ENCODE measurements around the gene REM1.
"Not testable (repeated sequence)": the region's sequence is repeated elsewhere in the genome, so short reads cannot be mapped to it uniquely, and the experiment has no call there.

REM1 gene, protein sequence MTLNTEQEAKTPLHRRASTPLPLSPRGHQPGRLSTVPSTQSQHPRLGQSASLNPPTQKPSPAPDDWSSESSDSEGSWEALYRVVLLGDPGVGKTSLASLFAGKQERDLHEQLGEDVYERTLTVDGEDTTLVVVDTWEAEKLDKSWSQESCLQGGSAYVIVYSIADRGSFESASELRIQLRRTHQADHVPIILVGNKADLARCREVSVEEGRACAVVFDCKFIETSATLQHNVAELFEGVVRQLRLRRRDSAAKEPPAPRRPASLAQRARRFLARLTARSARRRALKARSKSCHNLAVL

DNA sequence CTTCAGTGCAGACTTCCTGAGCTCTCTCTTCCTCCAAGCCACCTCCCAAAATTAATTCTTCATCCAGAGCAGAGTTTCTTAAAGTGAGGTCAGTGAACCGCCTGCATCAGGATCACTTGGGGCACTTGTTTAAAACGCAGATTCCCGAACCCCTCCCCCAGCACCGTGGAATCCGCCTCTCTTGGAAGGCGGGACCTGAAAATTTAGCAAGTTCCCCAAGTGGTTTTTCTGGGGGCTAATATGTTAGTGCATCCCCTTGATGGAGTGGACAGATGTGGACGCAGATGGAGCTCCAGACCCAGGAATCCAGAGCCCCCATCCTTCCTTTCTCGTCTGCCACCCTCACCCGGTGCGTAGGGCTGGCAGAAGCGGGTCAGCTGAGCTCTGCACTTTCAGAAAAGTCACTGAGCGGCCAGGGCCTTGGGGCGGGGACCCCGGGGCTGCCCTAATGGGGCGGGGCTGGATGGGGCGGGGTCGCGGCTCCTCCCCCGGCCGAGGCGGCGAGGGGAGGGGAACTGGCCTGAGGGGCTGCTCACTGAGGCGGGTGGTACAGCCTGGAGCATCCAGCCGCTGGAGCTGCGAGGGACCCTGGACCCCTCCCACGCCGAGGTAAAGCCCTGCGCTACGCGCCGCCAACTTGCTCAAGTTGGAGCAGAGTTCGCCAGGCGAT, at the start of gene REM1, which contains the start of gene DEFB124:
REM1 (plus strand) TSS at position 531 of the 670 bp plus-strand sequence. CDS start 1,158 bp downstream, outside the sequence.
DEFB124 (minus strand) TSS at position 370 of the 670 bp plus-strand sequence. CDS start 2,114 bp downstream, outside the sequence.
- DNase-seq (ENCODE audit: low read depth, low spot score) = no peak

DNA sequence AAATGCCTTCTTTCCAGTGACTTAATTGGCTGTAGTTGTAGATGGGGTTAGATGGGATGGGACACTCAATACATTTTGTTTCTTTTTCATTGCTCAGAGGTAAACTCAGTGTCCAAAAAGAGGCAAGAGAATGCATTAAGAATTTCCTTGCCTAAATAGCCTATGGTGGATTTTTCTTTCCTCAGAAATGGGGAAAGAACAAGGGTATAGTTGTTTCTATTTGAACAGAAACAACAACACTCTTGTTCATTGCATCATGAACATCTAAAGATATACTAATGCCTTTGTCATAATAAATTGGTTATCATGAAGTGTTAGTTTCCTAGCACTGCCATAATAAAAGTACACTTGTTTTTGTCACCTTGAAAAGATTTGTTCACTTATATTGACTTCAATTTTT, 49.3 kb upstream of the REM1 start:
- DNase-seq (ENCODE audit: low read depth, low spot score) = no peak

- not testable (repeated sequence) for DNase-seq (ENCODE audit: low read depth, low spot score)
Measured at GRCh38 chr20:31426891-31427551, 48.1 kb upstream of the REM1 start.

- DNase-seq (ENCODE audit: low read depth, low spot score) = not testable (repeated sequence)
Measured at GRCh38 chr20:31427576-31427975, 47.5 kb upstream of the REM1 start.

DNA sequence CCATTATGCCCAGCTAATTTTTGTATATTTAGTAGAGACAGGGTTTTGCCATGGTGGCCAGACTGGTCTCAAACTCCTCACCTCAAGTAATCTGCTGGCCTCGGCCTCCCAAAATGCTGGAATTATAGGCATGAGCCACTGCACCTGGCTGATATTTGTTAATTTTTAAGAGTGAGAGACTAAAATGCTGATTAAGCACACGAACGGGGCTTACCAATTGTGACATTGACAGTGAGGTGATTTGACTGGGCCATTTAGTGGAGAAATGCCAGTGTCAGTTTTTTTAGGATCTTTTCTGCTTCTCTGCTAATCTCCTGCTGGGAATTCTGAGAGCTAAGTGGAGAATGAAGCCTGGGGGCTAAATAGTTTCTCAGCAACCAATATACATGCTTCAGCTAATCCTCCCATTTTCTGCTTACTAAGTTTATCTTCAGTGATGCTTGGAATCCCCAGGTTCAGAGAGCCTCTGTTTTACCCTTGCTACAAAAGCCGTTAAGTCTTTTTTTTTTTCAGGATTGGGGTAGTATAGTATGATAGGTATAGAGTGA, 44.4 kb upstream of the REM1 start:
- no peak for DNase-seq (ENCODE audit: low read depth, low spot score)

- DNase-seq (ENCODE audit: low read depth, low spot score) = no peak
Measured at GRCh38 chr20:31440012-31440659, 35.0 kb upstream of the REM1 start, which contains the start of gene DEFB123. Gene DEFB123 (plus strand): TSS chr20:31440632. CDS start chr20:31440699, 67 bp downstream.

DNA sequence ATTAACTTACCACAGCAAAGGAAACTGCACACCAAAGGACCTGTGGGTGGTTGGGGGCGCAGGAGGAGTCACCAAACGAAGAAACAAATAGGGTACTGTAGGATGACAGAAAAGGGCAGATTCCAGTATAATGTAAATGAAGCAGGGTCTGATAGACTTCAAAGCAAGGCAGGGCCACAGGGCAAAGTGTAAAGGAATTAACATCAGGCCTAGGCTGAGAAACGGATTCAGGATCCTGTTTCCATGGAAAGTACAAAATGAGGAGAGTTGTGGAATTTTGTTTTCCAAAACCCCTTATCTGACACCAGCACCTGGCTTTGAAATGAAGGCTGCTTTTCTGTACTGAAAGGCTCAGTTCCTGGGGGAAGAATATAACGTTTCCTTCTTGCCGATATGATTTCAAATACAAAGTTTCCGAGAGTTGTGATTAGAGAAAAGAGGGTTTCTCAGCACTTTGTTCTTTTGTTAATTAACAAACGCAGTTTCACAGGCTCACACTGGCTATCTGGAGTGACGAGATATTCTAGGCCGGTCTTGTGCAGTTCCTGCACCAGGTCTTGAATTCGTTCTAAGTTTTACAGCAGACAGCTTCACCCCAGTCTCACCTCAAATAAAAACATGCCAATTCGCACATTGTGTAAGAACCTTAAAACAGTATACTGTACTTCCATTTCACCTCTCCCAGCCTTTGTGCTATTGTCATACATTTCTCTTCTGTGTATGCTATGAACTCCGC, 28.8 kb upstream of the REM1 start:
- no peak for DNase-seq (ENCODE audit: low read depth, low spot score)

- DNase-seq (ENCODE audit: low read depth, low spot score) = no peak
Measured at GRCh38 chr20:31449511-31450414, 25.3 kb upstream of the REM1 start.

GRCh38 chr20:31452575-31452974, 22.5 kb upstream of the REM1 start:
- DNase-seq (ENCODE audit: low read depth, low spot score) = no peak

DNA sequence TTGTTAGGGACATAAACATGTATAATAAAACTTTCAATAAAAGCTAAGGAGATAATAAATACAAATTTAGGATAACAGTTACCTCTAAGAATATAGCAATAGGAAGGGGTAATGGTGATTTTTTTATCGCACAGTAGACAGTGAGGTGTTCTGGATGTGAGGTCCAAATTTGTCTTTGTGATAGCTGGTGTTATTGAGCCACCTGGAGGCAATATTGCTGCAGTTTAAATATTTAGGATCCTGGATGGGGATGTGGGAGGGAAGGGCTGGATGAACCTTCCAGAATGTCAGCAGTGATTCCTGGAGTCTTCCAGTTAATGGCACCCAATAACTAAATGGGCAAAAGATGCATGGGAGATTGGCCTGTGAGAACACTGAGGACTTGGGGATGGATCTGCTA, 20.7 kb upstream of the REM1 start:
- DNase-seq (ENCODE audit: low read depth, low spot score) = no peak

- not testable (repeated sequence) for DNase-seq (ENCODE audit: low read depth, low spot score)
Measured at GRCh38 chr20:31470946-31471345, 4.1 kb upstream of the REM1 start.

GRCh38 chr20:31472395-31473330, 2.4 kb upstream of the REM1 start:
- DNase-seq (ENCODE audit: low read depth, low spot score) = no peak

- no peak for DNase-seq (ENCODE audit: low read depth, low spot score)
Measured at GRCh38 chr20:31473331-31474096, 1.6 kb upstream of the REM1 start.

GRCh38 chr20:31474097-31474436, 1.0 kb upstream of the REM1 start:
- DNase-seq (ENCODE audit: low read depth, low spot score) = no peak

- DNase-seq (ENCODE audit: low read depth, low spot score) = no peak
Measured at GRCh38 chr20:31475472-31476293, 595 bp downstream of the REM1 start.

DNA sequence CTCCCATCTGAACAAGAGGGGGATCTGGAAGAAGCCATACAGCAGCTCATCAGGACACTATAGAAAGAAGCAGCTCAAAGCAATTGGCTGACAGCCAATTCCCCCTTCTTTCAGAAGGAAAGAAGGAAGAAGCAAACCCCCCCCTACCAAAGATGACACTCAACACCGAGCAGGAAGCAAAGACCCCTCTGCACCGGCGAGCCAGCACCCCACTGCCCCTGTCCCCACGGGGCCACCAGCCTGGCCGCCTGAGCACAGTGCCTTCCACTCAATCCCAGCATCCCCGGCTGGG, 1.2 kb downstream of the REM1 start:
- no peak for DNase-seq (ENCODE audit: low read depth, low spot score)

GRCh38 chr20:31476643-31477215, 1.6 kb downstream of the REM1 start:
- no peak for DNase-seq (ENCODE audit: low read depth, low spot score)
